ENCODE results near the gene CEBPA. TPM values are rescaled to one million over a fixed set of nuclear protein-coding genes. Genes with fewer than 3 reads are reported as not detected.

Gene CEBPA
- total RNA-seq, 5 donors from 2014 or later (not counting 1 experiment from before 2014, with no cell fraction given), result 1.1 to 2.1 (median 1.8) TPM

- no peak for DNase-seq
- no peaks in the 10 kb centered on the region for H3K9me3 ChIP-seq
- H3K9me3 Mint-ChIP-seq, result peaks cover 0 to 5% (median 0%) of the 10 kb centered on the region in 3 donors
- no peak overlapping the region for H3K4me3 ChIP-seq (ENCODE audit: control insufficient read depth in 1 of 2, extremely low read depth in 1 of 2, low read length in 1 of 2)
- H3K27ac ChIP-seq (ENCODE audit: low read length), result no peak overlapping the region
- H3K36me3 ChIP-seq (ENCODE audit: control insufficient read depth in 2 of 2, extremely low read depth in 1 of 2, insufficient read depth in 1 of 2, low read length in 1 of 2), result no peaks in the 10 kb centered on the region
- H3K27ac Mint-ChIP-seq, result no peak overlapping the region
- peaks cover 0 to 16% of the 10 kb centered on the region in 2 experiments for H3K27me3 ChIP-seq (replicated peaks in 1 of 2; ENCODE audit: control insufficient read depth in 2 of 2, extremely low read depth in 1 of 2, insufficient read depth in 2 of 2, low read length in 1 of 2)
- ATAC-seq (replicated peaks in 1 of 4), result no peak
- CTCF ChIA-PET, result no interaction called here
- H3K36me3 Mint-ChIP-seq, result no peaks in the 10 kb centered on the region
- no peaks in the 10 kb centered on the region for H3K4me1 ChIP-seq (ENCODE audit: control insufficient read depth in 1 of 2, extremely low read depth in 1 of 2, insufficient read depth in 2 of 2, low read length in 2 of 2)
- H3K4me1 Mint-ChIP-seq, result no peaks in the 10 kb centered on the region
- POLR2A ChIA-PET, result no interaction called here
- H3K27me3 Mint-ChIP-seq, result peaks cover 19 to 26% of the 10 kb centered on the region in 2 donors
- WGBS (ENCODE audit: insufficient coverage), result 64% methylated on average over 4 of the region's 4 CpGs
- H3K4me3 Mint-ChIP-seq, result no peak overlapping the region
These were observed 27.4 kb upstream of the CEBPA start for GRCh38 chr19:33329736-33330135.

GRCh38 chr19:33329060-33329459 lies 26.7 kb upstream of the CEBPA start:
- ChIA-PET CTCF (no interaction called here), POLR2A (no interaction called here)
- WGBS (ENCODE audit: insufficient coverage), result 70% methylated on average over 6 of the region's 8 CpGs
- Histone ChIP-seq H3K27me3 (replicated peaks in 1 of 2; ENCODE audit: control insufficient read depth in 2 of 2, extremely low read depth in 1 of 2, insufficient read depth in 2 of 2, low read length in 1 of 2) (peaks cover 0 to 15% of the 10 kb centered on the region in 2 experiments), H3K4me3 (ENCODE audit: control insufficient read depth in 1 of 2, extremely low read depth in 1 of 2, low read length in 1 of 2) (no peak overlapping the region), H3K9me3 (no peaks in the 10 kb centered on the region), H3K27ac (ENCODE audit: low read length) (no peak overlapping the region), H3K4me1 (ENCODE audit: control insufficient read depth in 1 of 2, extremely low read depth in 1 of 2, insufficient read depth in 2 of 2, low read length in 2 of 2) (no peaks in the 10 kb centered on the region), H3K36me3 (ENCODE audit: control insufficient read depth in 2 of 2, extremely low read depth in 1 of 2, insufficient read depth in 1 of 2, low read length in 1 of 2) (no peaks in the 10 kb centered on the region)
- DNase-seq (no peak), ATAC-seq (replicated peaks in 1 of 4) (no peak)
- no peak overlapping the region for H3K4me3 Mint-ChIP-seq
- H3K9me3 Mint-ChIP-seq, result peaks cover 0 to 5% (median 0%) of the 10 kb centered on the region in 3 donors
- H3K27ac Mint-ChIP-seq, result no peak overlapping the region
- no peaks in the 10 kb centered on the region for H3K36me3 Mint-ChIP-seq
- H3K27me3 Mint-ChIP-seq, result peaks cover 19 to 26% of the 10 kb centered on the region in 2 donors
- no peaks in the 10 kb centered on the region for H3K4me1 Mint-ChIP-seq

- CTCF ChIA-PET, result no interaction called here
- Histone ChIP-seq H3K27ac (ENCODE audit: low read length) (no peak overlapping the region), H3K4me1 (ENCODE audit: control insufficient read depth in 1 of 2, extremely low read depth in 1 of 2, insufficient read depth in 2 of 2, low read length in 2 of 2) (no peaks in the 10 kb centered on the region), H3K4me3 (ENCODE audit: control insufficient read depth in 1 of 2, extremely low read depth in 1 of 2, low read length in 1 of 2) (no peak overlapping the region), H3K9me3 (no peaks in the 10 kb centered on the region), H3K36me3 (ENCODE audit: control insufficient read depth in 2 of 2, extremely low read depth in 1 of 2, insufficient read depth in 1 of 2, low read length in 1 of 2) (no peaks in the 10 kb centered on the region), H3K27me3 (replicated peaks in 1 of 2; ENCODE audit: control insufficient read depth in 2 of 2, extremely low read depth in 1 of 2, insufficient read depth in 2 of 2, low read length in 1 of 2) (peaks cover 0 to 13% of the 10 kb centered on the region in 2 experiments)
- no peaks in the 10 kb centered on the region for H3K36me3 Mint-ChIP-seq
- peaks cover 19 to 23% of the 10 kb centered on the region in 2 donors for H3K27me3 Mint-ChIP-seq
- H3K9me3 Mint-ChIP-seq, result peaks cover 0 to 14% (median 4%) of the 10 kb centered on the region in 3 donors
- POLR2A ChIA-PET, result no interaction called here
- no peak for DNase-seq
- ATAC-seq (replicated peaks in 1 of 4), result no peak
- no peak overlapping the region for H3K27ac Mint-ChIP-seq
- WGBS (ENCODE audit: insufficient coverage), result 67% methylated on average over 1 of the region's 5 CpGs
- H3K4me3 Mint-ChIP-seq, result no peak overlapping the region
- H3K4me1 Mint-ChIP-seq, result no peaks in the 10 kb centered on the region
These were observed 23.6 kb upstream of the CEBPA start for GRCh38 chr19:33325920-33326319.

GRCh38 chr19:33324628-33325027 lies 22.3 kb upstream of the CEBPA start:
- no peak overlapping the region for H3K4me3 Mint-ChIP-seq
- 78% methylated on average over 2 of the region's 3 CpGs for WGBS (ENCODE audit: insufficient coverage)

GRCh38 chr19:33323093-33323820 lies 20.9 kb upstream of the CEBPA start:
- no peak overlapping the region for H3K27ac ChIP-seq (ENCODE audit: low read length)
- peaks cover 4 to 24% (median 9%) of the 10 kb centered on the region in 3 donors for H3K9me3 Mint-ChIP-seq
- no peak overlapping the region for H3K4me3 Mint-ChIP-seq
- DNase-seq (no peak), ATAC-seq (replicated peaks in 1 of 4) (no peak)
- no peak overlapping the region for H3K4me3 ChIP-seq (ENCODE audit: control insufficient read depth in 1 of 2, extremely low read depth in 1 of 2, low read length in 1 of 2)
- no peaks in the 10 kb centered on the region for H3K36me3 ChIP-seq (ENCODE audit: control insufficient read depth in 2 of 2, extremely low read depth in 1 of 2, insufficient read depth in 1 of 2, low read length in 1 of 2)
- no peak overlapping the region for H3K27ac Mint-ChIP-seq
- no peaks in the 10 kb centered on the region for H3K4me1 Mint-ChIP-seq
- ChIA-PET CTCF (interaction anchor here in 1 of 2 donors (1.1 kb wide), 1 partner anchor 87 kb away, joined by 3 read pairs; no protein-coding TSS in a partner anchor), POLR2A (no interaction called here)
- no peaks in the 10 kb centered on the region for H3K9me3 ChIP-seq
- no CpG with 5 or more reads among the region's 6 CpGs for WGBS (ENCODE audit: insufficient coverage)
- peaks cover 0 to 4% of the 10 kb centered on the region in 2 experiments for H3K27me3 ChIP-seq (replicated peaks in 1 of 2; ENCODE audit: control insufficient read depth in 2 of 2, extremely low read depth in 1 of 2, insufficient read depth in 2 of 2, low read length in 1 of 2)
- H3K4me1 ChIP-seq (ENCODE audit: control insufficient read depth in 1 of 2, extremely low read depth in 1 of 2, insufficient read depth in 2 of 2, low read length in 2 of 2), result no peaks in the 10 kb centered on the region
- no peaks in the 10 kb centered on the region for H3K36me3 Mint-ChIP-seq
- H3K27me3 Mint-ChIP-seq, result peaks cover 1 to 16% of the 10 kb centered on the region in 2 donors

More at GRCh38 chr19:33324628-33325027, 22.3 kb upstream of the CEBPA start:
- POLR2A ChIA-PET, result no interaction called here
- Mint-ChIP-seq H3K27ac (no peak overlapping the region), H3K36me3 (no peaks in the 10 kb centered on the region), H3K4me1 (no peaks in the 10 kb centered on the region), H3K27me3 (peaks cover 13 to 19% of the 10 kb centered on the region in 2 donors), H3K9me3 (peaks cover 4 to 24% (median 9%) of the 10 kb centered on the region in 3 donors)
- no peak for DNase-seq
- Histone ChIP-seq H3K9me3 (no peaks in the 10 kb centered on the region), H3K27ac (ENCODE audit: low read length) (no peak overlapping the region), H3K4me1 (ENCODE audit: control insufficient read depth in 1 of 2, extremely low read depth in 1 of 2, insufficient read depth in 2 of 2, low read length in 2 of 2) (no peaks in the 10 kb centered on the region), H3K36me3 (ENCODE audit: control insufficient read depth in 2 of 2, extremely low read depth in 1 of 2, insufficient read depth in 1 of 2, low read length in 1 of 2) (no peaks in the 10 kb centered on the region), H3K4me3 (ENCODE audit: control insufficient read depth in 1 of 2, extremely low read depth in 1 of 2, low read length in 1 of 2) (no peak overlapping the region), H3K27me3 (replicated peaks in 1 of 2; ENCODE audit: control insufficient read depth in 2 of 2, extremely low read depth in 1 of 2, insufficient read depth in 2 of 2, low read length in 1 of 2) (peaks cover 0 to 13% of the 10 kb centered on the region in 2 experiments)
- no peak for ATAC-seq (replicated peaks in 1 of 4)
- CTCF ChIA-PET, result interaction anchor here in 1 of 2 donors (1.1 kb wide), 1 partner anchor 88 kb away, joined by 3 read pairs; no protein-coding TSS in a partner anchor

- no peaks in the 10 kb centered on the region for H3K4me1 Mint-ChIP-seq
- CTCF ChIA-PET, result no interaction called here
- H3K9me3 ChIP-seq, result no peaks in the 10 kb centered on the region
- POLR2A ChIA-PET, result no interaction called here
- peaks cover 4 to 19% (median 9%) of the 10 kb centered on the region in 3 donors for H3K9me3 Mint-ChIP-seq
- peaks cover 7 to 23% of the 10 kb centered on the region in 2 donors for H3K27me3 Mint-ChIP-seq
- H3K4me3 Mint-ChIP-seq, result no peak overlapping the region
- 100% methylated on average over 1 of the region's 1 CpG for WGBS (ENCODE audit: insufficient coverage)
- H3K27ac ChIP-seq (ENCODE audit: low read length), result no peak overlapping the region
- no peaks in the 10 kb centered on the region for H3K4me1 ChIP-seq (ENCODE audit: control insufficient read depth in 1 of 2, extremely low read depth in 1 of 2, insufficient read depth in 2 of 2, low read length in 2 of 2)
- H3K36me3 ChIP-seq (ENCODE audit: control insufficient read depth in 2 of 2, extremely low read depth in 1 of 2, insufficient read depth in 1 of 2, low read length in 1 of 2), result no peaks in the 10 kb centered on the region
- H3K4me3 ChIP-seq (ENCODE audit: control insufficient read depth in 1 of 2, extremely low read depth in 1 of 2, low read length in 1 of 2), result no peak overlapping the region
- DNase-seq (no peak), ATAC-seq (replicated peaks in 1 of 4) (no peak)
- H3K27ac Mint-ChIP-seq, result no peak overlapping the region
- H3K27me3 ChIP-seq (replicated peaks in 1 of 2; ENCODE audit: control insufficient read depth in 2 of 2, extremely low read depth in 1 of 2, insufficient read depth in 2 of 2, low read length in 1 of 2), result peaks cover 2 to 10% of the 10 kb centered on the region in 2 experiments
- H3K36me3 Mint-ChIP-seq, result no peaks in the 10 kb centered on the region
These were observed 18.3 kb upstream of the CEBPA start for GRCh38 chr19:33320636-33321035.

Measured in T-cell (primary cell).